ENCODE measurements around the gene PLCB1.
A peak's percentile ranks its signal among the peaks of the same experiment; 100 is the strongest.
"Not testable (repeated sequence)": the region's sequence is repeated elsewhere in the genome, so short reads cannot be mapped to it uniquely, and the experiment has no call there.

PLCB1 gene

GRCh38 chr20:8464368-8464767 is 332.3 kb downstream of the PLCB1 start:
- no peak for DNase-seq

- DNase-seq, result not testable (repeated sequence)
Measured at GRCh38 chr20:8466781-8467180, 334.7 kb downstream of the PLCB1 start.

DNA sequence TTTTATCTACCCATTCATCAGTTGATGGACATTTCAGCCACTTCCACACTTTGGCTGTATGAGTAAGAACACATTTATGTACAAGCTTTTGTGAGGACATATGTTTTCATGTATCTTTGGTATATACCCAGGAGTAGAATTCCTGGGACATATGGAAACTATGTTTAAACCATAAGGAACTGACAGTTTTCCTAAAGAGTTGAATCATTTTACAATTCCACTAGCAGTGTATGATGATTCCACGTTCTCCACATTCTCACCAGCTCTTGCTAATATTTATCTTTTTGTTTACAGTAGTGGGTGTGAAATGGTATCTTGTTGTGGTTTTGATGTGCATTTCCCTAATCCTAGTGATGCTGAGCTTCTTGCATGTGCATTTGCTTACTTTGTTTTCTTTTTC is 338.1 kb downstream of the PLCB1 start:
- no peak for DNase-seq

DNA sequence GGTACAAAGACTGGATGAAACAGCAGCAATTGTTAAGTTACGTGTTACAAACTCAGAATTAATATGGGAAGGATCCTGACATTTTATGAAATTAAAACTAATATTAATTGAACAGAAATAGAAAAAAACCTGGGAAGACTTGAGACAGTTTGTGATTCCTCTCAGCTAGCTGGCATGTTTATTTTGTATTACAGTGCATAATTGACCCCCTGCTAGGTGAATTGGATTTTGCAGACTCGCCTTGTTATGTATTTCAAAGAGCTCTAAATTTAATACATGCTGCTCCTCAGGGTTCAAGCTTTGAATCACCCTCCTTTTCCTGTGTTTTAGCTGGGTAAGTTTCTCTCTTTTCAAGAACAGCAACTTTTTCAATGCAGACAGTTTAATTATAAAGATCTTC is 339.4 kb downstream of the PLCB1 start:
- DNase-seq, result no peak

DNA sequence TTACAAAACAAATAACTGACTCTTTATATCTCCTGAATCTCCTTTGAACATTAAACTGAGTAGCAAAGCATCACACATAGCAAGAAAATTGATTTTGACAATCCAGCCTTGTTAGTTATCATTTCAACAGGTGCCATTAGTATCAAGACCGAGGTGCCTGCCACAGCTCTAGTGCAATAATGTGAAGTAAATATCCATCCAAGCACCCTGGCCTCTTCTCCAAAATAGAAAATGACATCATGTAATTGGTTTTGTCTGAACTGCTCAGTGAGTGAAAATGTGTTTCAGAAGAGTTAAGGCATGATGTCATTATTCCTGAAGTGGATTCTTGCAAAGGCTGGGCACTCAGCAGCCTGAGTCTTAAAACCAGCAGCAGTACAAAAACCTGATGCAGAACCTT is 341.4 kb downstream of the PLCB1 start:
- peak; percentile 43 for DNase-seq

DNA sequence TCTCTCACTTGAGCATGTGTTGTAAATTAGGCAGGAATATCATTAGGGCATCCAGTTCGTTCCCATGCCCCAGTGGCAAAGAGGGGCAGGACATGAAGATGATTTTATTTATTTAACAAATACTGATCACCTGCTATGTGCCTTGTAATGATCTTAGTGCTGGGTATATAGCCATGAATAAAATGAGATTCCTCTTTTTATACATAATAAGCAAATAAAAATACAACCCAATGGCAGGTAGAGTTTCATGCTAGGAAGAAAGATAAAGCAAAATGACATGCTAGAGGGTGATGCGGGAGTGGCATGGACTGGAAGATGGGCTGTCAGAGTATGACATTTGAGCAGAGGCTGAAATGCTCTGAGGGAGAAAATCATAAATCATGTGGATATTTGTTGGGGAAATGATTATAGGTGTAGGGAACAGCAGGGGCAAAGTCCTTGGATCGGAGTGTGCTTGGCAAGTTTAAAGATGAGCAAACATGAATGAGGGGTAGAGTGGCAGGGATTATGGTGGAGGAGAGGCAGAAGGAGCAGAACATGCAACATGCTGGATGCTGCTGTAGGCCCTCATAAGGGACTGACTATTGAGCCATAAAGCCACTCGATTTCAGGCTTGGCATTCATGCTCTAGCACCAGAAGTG is 342.1 kb downstream of the PLCB1 start:
- no peak for DNase-seq

- no peak for DNase-seq
Measured at GRCh38 chr20:8476021-8476420, 344.0 kb downstream of the PLCB1 start.

DNA sequence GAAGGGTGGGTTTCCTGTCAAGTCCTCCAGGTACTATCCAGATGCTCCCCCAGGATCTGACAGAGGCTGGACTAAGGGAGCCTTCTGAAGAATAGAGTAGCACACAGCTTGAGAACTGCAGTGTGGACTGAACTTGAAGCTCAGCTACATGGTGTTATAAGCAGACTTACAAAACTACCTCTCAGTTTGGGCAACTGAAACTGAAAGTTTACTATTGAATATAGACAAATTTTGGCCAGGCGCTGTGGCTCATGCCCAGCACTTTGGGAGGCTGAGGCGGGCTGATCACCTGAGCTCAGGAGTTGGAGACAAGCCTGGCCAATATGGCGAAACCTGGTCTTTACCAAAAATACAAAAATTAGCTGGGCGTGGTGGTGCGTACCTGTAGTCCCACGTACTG is 348.5 kb downstream of the PLCB1 start:
- no peak for DNase-seq

DNA sequence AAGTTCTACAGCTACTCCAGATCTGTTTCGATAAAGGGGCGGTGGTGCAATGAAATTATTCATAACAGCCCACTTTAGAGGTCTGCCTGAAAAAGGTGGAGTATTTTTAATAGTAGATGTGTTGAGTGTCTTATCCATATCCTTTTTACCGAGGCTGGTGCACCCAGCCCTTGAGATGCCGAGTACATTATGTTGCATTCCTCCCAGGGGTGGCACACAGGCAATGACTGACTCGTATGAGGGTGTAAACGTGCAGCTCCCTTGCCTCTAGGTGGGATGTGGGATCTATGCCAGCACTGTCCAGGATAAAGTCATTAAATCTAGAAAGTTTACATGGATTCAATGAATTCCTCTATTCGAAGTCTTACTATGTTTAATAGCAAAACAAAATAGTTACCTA is 355.6 kb downstream of the PLCB1 start:
- no peak for DNase-seq

DNA sequence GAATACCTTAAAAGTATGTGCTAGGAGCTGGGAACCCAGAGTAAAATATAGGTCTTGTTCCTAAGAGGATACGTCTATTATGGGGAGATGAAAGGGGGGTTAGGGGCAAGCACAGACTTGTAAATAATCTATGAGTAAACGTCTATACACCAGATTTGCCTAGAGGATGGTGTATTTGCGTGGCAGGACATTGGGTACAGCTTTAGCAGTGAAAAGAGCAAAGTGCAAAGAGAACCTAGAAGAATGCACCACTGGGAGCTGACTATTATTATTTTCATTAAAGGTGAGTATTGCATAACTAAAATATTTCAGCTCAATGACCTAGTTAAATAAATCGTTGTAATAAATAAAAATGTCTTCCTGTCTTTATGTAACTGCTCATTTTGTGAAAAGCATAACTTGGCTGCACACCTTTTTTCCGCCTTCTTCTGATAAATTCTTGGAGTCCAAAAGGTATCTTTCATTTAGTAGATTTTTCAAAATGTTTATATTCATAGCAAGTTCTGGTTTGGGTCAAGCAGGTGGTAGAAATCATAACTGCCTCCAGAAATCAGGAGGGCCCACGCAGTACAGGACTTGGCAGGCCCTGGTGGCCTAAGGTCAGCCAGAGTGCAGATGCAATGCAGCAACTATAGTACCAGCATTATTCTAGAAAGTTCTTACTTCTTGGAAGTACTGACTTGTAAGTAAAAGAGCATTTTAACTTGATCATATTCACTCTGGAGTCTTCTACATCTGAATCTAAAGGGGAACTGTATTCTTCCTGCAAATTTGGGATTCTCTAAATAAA is 357.2 kb downstream of the PLCB1 start:
- DNase-seq, result no peak

- no peak for DNase-seq
Measured at GRCh38 chr20:8490076-8490830, 358.2 kb downstream of the PLCB1 start.

GRCh38 chr20:8492173-8492572 is 360.1 kb downstream of the PLCB1 start:
- DNase-seq, result no peak

DNA sequence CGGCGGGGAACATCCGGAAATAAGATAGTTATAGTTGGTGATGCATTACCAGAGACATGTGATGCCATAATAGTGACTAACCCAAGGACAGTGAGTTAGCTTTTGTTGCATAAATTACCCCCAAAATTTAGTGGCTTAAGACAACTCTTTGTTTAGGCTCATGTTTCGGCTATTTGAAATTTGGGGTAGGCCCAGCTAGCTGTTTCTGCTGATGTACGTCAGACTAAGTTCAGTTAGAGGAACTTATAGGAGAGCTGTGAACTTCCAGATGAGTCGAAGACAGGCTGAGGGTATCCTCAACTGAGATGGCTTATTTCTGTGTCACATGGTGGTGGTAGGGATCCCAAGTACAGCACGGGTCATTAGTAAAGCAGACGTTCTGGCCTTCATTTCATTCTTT is 366.5 kb downstream of the PLCB1 start:
- no peak for DNase-seq

DNA sequence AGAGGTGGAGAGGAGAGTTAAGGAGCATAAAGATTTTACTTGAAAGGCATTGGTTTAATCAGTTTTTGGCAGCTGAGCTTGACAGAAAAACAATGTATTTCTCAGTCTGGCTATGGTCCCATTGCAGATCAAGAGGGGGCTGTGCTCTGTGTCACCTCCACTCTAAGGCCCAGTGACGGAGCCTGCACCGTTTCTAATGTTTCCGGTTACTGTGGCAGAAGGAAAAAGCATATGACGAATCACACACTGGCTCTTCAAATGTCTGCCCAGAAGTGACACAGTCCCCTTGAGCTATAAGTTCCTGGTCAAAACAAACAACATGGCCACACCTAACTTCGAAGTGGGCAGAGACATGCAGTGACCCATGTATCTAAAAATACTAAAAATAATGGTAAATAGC is 372.0 kb downstream of the PLCB1 start:
- no peak for DNase-seq

DNA sequence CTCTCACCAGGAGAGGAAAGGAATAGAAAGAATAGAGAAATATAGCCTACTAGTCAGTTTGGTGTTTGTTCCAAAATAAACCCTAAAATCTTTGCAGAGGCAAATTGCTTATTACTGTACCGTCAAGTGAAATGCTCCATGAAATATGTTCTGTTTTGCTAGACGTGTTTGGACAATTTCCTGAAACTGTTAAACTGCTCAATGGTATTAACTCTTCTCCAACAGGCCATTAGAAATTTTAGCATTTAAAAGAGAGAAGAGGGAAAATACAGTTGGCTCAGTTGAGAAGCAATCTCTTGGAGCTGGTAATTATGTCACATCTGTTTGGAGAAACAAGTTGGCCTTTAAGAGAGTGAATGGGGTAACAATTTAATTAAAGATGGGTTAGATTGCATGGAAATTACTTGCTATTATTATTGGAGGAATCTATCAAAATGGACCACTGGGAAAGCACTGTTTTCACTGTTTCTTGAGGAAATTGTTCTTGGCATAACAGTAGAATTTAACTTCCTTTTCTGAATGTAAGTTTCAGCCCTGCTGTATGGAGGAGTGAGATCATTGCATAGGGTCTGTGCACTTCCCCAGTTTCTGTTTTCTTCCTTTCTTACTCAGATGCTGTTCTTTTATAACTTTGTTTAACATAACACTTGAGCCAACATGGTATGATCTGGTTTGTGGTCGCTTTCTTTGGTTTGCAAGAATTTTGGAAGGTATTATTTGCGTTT is 373.6 kb downstream of the PLCB1 start:
- DNase-seq, result no peak

- DNase-seq, result no peak
Measured at GRCh38 chr20:8507231-8507630, 375.2 kb downstream of the PLCB1 start.

DNA sequence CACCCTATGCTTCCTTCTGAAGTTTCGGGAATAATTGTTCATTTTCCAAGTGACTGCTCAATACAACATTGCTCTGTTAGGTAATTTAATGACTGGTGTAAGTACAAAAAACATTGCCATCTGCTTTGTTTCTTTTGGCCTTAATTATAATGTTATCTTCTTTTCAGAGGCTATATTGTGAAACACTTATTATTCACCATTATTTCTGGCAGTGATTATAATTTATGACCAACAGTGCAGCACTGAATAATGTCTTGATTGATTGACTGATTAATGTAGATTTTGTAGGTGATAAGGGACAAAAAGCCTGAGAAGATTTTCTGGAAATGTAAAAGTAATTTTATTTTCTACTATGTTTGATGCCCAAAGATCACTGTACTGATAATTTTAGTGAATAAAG is 377.7 kb downstream of the PLCB1 start:
- no peak for DNase-seq

GRCh38 chr20:8510808-8511207 is 378.7 kb downstream of the PLCB1 start:
- no peak for DNase-seq

DNA sequence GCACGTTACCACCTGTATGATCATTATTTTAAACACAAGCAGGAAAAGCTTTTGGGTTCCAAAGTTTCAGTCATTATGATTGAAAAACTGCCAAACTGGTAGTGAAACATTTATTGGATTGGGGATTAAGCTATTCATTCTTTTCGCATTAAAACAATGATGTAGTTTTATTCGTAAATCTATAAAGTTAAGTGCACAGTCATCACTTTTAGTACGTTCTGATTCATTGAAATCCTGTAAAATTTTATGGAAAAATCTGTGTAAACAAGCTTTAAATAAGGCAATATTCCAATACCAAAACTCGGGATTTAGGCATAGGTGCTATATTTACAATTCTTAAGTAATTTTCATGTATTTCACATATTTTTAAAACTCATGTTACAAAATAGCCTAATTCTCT is 379.9 kb downstream of the PLCB1 start:
- DNase-seq, result no peak

DNA sequence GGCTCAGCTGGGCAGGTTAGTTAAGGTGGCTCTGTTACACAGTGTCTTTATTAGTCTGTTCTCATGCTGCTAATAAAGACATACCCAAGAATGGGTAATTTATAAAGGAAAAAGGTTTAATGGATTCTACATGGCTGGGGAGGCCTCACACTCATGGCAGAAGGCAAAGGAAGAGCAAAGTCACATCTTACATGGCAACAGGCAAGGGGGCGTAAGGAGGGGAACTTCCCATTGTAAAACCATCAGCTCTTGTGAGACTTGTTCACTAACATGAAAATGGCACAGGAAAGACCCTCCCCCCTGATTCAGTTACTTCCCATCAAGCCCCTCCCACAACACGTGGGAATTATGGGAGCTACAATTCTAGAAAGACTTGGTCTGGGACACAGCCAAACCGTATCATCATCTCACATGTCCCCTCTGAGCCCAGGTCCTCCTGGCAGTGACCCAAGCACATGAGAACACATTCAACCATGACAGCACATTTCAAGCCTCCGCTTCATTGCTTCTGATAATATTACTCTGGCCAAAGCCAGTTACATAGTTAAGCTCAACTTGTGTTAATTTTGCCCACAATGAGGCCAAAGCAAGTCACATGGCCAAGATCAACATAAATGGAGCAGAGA is 383.9 kb downstream of the PLCB1 start:
- DNase-seq, result no peak

DNA sequence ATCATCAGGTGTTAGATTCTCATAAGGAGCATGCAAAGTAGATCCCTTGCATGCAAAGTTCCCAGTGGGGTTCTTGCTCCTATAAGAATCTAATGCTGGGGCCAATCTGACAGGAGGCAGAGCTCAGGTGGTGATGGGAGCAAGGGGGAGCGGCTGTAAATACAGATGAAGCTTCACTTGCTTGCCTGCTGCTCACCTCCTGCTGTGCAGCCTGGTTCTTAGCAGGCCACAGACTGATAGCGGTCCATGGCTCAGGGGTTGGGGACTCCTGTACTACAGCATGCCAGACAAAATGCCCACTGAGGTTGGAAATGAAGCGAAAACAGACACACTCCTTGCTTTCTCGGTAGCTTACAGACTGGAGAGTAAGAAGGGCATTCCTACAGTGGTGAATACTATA is 386.8 kb downstream of the PLCB1 start:
- no peak for DNase-seq

GRCh38 chr20:8519887-8520286 is 387.8 kb downstream of the PLCB1 start:
- no peak for DNase-seq

- DNase-seq, result no peak
Measured at GRCh38 chr20:8522168-8522567, 390.1 kb downstream of the PLCB1 start.

Measured in SHP77 treated with DMSO at 0.1 percent for 48 hours (cell line).